ENCODE results near the gene CELSR2. TPM values are rescaled to one million over a fixed set of nuclear protein-coding genes. Genes with fewer than 3 reads are reported as not detected.

The CELSR2 gene
- total RNA-seq, 1 donor, result 0.27 TPM

DNA sequence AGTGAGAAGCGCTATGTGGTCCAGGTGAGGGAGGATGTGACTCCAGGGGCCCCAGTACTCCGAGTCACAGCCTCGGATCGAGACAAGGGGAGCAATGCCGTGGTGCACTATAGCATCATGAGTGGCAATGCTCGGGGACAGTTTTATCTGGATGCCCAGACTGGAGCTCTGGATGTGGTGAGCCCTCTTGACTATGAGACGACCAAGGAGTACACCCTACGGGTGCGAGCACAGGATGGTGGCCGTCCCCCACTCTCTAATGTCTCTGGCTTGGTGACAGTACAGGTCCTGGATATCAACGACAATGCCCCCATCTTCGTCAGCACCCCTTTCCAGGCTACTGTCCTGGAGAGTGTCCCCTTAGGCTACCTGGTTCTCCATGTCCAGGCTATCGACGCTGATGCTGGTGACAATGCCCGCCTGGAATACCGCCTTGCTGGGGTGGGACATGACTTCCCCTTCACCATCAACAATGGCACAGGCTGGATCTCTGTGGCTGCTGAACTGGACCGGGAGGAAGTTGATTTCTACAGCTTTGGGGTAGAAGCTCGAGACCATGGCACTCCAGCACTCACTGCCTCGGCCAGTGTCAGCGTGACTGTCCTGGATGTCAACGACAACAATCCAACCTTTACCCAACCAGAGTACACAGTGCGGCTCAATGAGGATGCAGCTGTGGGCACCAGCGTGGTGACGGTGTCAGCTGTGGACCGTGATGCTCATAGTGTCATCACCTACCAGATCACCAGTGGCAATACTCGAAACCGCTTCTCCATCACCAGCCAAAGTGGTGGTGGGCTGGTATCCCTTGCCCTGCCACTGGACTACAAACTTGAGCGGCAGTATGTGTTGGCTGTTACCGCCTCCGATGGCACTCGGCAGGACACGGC, 2.2 kb downstream of the CELSR2 start:
- DNase-seq (ENCODE audit: low read depth in 2 of 3, low spot score in 2 of 3), result no peak

DNA sequence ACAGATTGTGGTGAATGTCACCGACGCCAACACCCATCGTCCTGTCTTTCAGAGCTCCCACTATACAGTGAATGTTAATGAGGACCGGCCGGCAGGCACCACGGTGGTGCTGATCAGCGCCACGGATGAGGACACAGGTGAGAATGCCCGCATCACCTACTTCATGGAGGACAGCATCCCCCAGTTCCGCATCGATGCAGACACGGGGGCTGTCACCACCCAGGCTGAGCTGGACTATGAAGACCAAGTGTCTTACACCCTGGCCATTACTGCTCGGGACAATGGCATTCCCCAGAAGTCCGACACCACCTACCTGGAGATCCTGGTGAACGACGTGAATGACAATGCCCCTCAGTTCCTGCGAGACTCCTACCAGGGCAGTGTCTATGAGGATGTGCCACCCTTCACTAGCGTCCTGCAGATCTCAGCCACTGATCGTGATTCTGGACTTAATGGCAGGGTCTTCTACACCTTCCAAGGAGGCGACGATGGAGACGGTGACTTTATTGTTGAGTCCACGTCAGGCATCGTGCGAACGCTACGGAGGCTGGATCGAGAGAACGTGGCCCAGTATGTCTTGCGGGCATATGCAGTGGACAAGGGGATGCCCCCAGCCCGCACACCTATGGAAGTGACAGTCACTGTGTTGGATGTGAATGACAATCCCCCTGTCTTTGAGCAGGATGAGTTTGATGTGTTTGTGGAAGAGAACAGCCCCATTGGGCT, 3.0 kb downstream of the CELSR2 start:
- DNase-seq (ENCODE audit: low read depth in 2 of 3, low spot score in 2 of 3), result no peak

DNA sequence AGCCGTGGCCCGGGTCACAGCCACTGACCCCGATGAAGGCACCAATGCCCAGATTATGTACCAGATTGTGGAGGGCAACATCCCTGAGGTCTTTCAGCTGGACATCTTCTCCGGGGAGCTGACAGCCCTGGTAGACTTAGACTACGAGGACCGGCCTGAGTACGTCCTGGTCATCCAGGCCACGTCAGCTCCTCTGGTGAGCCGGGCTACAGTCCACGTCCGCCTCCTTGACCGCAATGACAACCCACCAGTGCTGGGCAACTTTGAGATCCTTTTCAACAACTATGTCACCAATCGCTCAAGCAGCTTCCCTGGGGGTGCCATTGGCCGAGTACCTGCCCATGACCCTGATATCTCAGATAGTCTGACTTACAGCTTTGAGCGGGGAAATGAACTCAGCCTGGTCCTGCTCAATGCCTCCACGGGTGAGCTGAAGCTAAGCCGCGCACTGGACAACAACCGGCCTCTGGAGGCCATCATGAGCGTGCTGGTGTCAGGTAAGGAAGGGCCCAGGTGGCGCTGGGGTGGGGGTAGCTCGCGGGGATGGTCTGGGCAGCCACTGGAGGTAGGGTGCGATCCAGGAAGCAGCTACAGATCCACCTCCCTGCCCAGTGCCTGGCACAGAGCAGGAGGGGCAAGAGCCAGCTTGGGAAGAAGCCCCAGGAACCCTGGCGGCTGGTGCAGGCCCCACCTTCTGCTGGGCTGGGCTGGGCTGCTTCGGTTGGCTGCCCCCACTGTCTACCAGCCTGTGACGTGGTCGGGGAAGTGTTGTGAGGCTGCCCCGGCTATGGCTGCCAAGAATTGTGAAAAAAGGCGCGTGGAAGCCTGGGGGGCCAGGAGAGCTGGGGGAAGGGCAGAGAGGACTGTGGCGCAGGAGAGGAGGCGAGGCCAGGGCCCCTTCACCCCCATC, 3.8 kb downstream of the CELSR2 start:
- no peak for DNase-seq (ENCODE audit: low read depth in 2 of 3, low spot score in 2 of 3)

DNA sequence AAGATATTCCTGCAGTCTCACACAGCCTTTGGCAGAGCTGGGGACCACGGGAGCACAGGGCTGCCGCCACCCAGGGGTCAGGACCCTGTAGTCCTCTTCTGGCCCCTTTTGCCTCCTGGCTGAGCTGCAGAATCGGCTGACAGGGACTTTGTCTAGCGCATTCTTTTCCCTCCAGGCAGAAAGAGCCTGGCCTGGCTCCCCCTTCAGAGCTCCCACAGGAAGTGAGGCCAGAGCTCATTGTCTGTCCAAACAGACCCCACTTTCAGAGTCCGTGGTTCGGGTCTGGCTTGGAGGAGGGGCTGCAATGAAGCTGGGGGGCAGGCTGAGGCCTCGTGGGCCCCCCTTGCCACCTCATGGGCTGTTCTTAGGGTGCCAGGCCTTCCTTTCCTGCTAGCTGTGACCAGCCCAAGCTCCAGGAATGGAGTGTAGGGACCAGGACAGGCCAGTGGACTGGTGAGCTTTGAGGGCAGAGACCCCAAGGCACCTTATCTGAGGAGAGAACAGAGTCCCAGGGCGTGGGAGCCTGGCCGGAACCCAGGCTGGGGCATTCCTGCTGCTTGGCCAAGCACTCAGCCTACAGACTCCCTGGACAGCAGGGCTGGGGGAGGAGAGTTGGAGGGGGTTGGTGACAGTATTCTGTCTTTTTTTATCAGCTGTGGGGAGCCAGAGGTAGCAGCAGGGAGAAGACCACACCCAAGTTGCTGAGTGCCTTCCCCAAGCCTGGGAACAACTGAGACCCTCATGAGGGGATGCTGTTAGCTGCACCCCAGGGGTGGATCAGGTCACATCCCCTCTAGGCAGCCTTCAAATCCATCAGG, 4.7 kb downstream of the CELSR2 start:
- DNase-seq (ENCODE audit: low read depth in 2 of 3, low spot score in 2 of 3), result no peak

DNA sequence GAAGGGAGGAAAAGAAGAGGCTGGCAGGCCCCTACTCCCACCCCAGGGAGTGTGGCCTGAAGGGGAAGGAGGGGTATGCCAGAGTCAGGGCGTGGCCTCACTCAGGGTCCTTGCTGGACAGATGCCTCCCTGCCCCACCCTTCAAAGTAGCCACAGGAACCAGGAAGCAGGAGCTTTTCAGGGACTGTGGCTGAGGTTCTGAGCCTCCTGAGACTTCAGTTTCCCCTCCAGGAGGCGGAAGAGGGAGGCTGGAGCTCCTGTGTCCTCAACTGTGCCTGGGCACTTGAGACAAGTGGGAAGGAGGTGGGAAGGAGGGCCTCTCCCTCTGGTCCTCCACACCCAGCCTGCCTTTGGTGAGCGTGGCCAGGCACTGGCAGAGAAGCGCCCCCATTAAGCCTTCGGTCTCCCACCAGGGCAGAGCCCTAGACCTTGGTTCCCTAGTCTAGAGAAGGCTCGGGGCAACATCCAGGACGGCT, 5.3 kb downstream of the CELSR2 start:
- DNase-seq (ENCODE audit: low read depth in 2 of 3, low spot score in 2 of 3), result no peak

DNA sequence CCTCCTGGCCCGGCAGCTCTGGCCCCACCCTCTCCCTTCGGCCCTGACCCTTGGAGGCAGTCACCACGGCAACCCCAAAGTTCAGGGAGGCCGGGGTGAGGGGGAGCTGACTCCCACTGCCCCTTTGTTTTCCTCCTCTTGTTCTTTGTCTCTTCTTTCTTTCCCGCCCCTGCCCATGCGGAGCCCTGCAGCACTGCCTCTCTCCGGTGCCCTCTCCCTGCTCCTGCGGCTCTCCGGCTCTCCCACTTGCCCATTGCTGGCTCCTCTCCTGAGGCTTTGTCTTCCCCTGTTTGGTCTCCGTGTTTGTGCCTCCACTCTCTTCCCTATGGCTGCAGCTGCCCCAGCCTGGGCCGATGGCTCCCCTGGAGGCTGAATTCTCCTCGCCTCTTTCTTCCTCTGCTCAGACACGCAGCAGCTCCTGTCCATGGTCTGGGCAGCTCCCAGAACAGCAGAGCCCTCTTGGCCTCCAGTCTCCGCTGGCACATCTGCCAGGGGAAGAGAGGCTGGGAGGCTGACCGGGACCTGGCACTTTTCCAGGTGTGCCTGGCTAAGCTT, 5.8 kb downstream of the CELSR2 start:
- no peak for DNase-seq (ENCODE audit: low read depth in 2 of 3, low spot score in 2 of 3)

DNA sequence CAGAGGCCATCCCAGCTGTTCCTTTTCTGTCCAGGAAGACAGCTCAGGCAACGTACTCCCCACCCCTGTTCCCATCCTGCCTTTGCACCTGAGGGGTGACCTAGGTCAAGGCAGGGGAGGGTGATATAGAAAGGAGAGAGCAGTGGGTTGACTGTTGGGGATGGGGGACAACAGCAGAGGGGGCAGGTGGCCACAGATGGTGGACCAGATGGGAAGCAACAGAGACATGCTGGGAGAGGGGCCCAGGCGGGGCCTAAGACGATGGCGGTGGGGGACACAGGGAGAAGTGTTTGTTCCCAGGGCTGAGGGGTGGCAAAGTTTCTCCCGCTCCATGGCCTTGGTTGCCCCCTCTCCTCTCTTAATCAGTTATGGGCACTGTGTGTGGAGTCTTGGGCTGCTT, 6.3 kb downstream of the CELSR2 start:
- DNase-seq (ENCODE audit: low read depth in 2 of 3, low spot score in 2 of 3), result no peak

DNA sequence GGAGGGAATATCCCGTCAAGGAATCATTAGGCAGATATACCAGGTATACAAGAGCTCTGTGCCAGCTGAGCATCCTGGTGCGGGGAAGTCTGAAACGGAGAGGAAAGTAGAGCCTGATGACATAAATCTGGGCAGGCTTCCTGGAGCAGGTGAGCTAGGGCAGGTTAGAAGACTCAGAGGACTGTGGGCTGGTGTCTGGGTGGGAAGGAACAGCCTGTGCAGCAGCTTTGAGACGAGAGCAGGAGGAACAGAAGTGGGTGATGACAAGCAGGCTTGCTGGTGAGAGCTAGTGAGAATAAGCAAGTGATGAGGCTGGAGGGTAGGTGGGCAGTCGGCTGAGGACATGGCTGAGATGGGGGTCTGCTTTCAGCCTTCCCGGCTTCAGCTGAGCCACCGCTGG, 6.7 kb downstream of the CELSR2 start:
- no peak for DNase-seq (ENCODE audit: low read depth in 2 of 3, low spot score in 2 of 3)

DNA sequence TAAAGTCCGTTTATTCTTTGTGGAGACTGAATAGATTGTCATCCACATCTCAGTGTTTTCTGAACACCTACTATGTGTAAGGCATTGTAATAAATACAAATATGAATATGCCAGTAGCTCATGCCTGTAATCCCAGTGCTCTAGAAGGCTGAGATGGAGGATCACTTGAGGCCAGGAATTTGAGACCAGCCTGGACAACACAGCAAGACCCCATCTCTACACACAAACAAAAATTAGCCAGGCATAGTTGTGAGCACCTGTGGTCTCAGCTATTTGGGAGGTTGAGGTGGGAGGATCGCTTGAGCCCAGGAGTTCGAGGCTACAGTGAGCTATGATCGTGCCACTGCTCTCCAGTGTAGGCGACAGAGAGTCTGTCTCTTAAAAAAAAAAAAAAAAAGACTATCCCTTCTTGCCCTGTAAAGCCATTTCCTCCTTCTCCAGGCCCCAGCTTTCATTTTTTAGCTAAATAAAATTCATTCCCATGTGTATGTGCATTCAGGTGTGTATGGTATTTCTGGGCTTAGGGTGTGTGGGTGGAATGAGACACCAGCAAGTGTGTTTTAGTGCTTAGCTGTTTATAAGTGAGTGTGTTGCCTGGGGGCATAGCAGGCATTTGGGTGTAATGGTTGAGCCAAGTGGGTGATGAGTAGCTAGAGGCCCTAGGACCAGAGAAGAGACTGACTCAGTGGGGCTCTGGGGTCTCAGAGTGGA, 7.8 kb downstream of the CELSR2 start:
- DNase-seq (ENCODE audit: low read depth in 2 of 3, low spot score in 2 of 3), result no peak

DNA sequence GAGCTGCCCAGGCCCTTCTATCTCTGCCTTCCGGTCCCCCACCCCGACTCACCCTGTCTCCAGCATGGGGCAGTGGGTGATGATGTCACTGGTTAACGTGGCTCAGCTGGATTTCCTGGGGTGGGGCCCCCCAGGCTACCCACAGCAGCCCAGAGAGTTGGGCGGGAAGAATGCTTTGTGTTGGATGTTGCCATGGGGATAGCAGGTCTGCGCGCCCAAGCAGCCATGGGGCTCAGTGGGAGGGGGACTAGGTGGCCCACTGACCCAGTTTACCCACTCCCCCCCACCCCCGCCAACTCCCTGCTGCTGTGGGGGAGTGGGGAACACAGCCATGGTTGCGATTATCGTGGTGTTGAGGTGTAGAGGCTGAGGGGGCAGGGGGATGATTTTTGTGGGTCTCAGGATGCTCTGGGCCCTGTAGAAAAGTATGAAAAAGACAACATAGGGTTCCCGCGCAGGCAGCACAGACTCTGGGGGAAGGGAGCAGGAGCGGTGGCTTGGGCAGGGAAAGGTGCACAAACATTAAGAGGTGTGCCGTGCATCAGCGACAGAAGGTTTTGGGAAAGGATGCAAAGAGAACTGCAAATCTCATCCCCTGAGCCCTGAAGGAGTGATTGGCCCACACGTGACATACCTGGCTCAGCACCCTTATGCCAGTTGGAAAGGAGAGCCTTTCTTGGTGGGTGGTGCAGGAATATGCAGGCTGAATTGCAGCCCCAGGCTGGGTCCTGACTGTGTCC, 8.5 kb downstream of the CELSR2 start:
- no peak for DNase-seq (ENCODE audit: low read depth in 2 of 3, low spot score in 2 of 3)

DNA sequence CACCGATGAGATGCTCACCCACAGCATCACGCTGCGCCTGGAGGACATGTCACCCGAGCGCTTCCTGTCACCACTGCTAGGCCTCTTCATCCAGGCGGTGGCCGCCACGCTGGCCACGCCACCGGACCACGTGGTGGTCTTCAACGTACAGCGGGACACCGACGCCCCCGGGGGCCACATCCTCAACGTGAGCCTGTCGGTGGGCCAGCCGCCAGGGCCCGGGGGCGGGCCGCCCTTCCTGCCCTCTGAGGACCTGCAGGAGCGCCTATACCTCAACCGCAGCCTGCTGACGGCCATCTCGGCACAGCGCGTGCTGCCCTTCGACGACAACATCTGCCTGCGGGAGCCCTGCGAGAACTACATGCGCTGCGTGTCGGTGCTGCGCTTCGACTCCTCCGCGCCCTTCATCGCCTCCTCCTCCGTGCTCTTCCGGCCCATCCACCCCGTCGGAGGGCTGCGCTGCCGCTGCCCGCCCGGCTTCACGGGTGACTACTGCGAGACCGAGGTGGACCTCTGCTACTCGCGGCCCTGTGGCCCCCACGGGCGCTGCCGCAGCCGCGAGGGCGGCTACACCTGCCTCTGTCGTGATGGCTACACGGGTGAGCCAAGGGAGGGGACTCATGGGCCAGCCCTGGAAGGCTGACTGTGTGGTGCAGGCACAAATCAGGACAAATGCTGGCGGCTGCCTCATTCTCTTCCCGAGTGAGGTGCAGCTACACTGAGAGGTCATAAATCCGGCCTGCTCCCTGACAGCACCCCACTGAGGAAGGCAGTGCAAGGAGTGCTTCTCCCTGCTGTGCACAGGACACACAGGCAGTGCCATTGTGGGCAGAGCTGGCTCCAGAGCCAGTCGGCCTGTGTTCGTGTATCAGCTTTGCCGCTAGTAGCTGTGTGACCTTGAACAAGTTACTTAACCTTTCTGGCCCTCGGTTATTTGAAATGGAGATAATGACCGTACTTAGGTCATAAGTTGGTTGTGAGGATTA, 9.4 kb downstream of the CELSR2 start:
- DNase-seq (ENCODE audit: low read depth in 2 of 3, low spot score in 2 of 3), result no peak

DNA sequence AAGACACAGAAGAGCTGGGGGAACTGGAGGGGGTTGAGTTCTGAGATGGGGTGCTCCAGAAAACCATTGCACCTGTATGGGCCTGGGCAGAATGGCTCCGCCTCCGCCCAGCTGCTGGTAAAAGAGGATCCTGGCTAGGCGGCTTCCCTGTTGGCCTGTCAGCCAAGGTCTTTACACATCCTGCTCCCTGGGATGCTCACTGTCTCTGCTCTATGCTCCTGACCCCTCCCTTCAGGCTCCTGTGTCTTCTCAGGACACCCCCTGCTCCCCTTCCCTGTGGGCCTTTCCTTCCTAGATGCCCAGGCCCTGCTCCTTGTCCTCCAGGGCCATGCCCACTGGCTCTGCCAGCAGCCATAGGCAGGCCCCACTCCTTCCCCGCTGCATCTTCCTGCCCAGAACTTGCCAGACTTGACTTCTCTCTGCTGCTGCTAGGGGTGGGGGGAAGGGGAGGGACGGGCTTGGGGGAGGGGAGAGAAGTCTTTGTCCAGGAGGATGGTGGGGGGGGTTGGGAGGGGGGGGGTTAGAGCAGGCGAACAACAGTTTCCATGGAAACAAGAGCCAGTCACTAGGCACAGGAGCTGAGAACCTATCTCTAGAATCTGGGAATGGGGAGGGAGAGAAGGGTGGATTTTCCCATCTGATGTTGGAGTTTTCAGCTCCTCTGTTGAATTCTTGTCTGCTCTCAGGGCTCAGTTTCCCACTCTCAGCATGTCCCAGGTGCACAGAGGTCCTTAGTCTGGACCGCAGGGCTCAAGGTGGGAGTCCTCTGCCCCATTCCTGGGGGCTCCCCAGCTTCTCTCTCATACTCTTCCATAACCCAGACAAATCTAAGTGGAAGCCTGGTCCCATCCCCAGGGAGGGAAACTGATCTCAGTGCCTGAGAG, 10.6 kb downstream of the CELSR2 start:
- no peak for DNase-seq (ENCODE audit: low read depth in 2 of 3, low spot score in 2 of 3)

DNA sequence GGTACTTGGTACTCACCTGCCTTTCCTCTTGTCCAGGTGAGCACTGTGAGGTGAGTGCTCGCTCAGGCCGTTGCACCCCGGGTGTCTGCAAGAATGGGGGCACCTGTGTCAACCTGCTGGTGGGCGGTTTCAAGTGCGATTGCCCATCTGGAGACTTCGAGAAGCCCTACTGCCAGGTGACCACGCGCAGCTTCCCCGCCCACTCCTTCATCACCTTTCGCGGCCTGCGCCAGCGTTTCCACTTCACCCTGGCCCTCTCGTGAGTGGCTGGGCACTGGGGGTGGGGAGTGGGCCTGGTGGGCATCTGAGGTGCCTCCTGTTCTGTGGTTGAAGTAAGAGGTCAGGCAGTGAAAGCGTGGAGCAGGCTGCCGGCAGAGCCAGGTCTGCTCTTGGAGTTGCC, 11.7 kb downstream of the CELSR2 start:
- DNase-seq (ENCODE audit: low read depth in 2 of 3, low spot score in 2 of 3), result no peak

DNA sequence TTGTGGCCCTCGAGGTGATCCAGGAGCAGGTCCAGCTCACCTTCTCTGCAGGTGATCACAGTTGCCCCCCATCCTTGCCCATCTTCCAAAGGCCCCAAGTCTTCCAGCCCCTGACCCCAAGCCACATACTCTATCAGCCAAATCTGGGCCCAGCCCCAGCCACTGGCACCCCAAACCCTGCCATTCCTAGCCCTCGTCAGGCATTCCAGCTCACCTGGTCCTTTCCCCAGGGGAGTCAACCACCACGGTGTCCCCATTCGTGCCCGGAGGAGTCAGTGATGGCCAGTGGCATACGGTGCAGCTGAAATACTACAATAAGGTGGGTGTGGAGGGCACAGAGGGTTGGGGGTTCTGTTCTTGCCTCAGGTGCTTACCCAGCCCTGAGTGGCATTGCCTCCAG, 12.2 kb downstream of the CELSR2 start:
- no peak for DNase-seq (ENCODE audit: low read depth in 2 of 3, low spot score in 2 of 3)

DNA sequence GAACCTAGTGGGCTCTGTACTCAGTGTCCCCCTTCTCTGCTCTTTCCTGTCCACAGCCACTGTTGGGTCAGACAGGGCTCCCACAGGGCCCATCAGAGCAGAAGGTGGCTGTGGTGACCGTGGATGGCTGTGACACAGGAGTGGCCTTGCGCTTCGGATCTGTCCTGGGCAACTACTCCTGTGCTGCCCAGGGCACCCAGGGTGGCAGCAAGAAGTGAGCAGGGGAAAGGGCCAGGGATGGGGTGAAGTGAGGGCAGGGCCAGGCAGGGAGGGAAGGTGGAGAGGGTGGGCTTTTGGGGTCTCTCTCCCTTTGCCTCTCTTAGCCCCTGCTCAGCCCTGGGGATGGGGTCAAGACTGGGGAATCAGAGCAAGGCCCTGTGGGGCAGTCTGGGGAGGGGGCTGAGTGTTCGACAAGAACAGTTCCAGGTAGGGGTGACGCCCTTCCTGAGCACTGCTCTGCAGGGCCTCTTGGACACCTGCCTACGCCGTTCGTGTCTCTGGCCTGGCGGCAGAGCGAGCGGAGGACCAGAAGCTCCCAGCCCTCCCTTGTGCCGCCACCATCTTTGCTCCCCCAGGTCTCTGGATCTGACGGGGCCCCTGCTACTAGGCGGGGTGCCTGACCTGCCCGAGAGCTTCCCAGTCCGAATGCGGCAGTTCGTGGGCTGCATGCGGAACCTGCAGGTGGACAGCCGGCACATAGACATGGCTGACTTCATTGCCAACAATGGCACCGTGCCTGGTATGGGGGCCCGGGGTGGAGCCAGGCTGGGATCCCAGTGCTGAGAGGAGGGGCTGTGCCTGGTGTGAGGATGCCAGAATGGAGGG, 13.1 kb downstream of the CELSR2 start:
- DNase-seq (ENCODE audit: low read depth in 2 of 3, low spot score in 2 of 3), result no peak

DNA sequence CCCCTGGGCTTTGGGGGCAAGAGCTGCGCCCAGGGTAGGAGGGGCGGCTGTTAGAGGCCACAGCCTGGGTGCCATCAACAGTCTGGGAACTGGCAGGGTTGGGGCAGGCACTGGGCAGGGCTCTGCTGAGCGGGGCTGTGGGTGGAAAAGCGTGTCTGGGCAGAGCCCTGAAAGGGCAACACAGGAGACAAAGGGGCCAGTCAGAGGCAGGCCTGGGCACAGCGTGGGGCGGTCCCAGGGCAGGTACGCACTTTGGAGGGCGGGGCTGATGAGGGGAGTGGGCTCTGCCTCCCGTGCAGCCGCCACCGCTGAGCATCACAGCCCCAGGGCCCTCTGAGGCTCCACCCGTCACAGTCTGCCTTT, 13.9 kb downstream of the CELSR2 start:
- DNase-seq (ENCODE audit: low read depth in 2 of 3, low spot score in 2 of 3), result no peak

All from hematopoietic multipotent progenitor cell (in vitro differentiated cells).